GM19328 (cell line): ENCODE measurements around the gene GSTM3.
"Not testable (repeated sequence)": the region's sequence is repeated elsewhere in the genome, so short reads cannot be mapped to it uniquely, and the experiment has no call there.

Experiments
- ATAC-seq: cut with Tn5 transposase; IDR thresholded peaks from one replicate; pipeline ENCODE4 v1.9.1; 2021; ENCODE audit warnings: mild to moderate bottlenecking, moderate library complexity; ENCODE audit not compliant: unreplicated experiment

The GSTM3 gene

DNA sequence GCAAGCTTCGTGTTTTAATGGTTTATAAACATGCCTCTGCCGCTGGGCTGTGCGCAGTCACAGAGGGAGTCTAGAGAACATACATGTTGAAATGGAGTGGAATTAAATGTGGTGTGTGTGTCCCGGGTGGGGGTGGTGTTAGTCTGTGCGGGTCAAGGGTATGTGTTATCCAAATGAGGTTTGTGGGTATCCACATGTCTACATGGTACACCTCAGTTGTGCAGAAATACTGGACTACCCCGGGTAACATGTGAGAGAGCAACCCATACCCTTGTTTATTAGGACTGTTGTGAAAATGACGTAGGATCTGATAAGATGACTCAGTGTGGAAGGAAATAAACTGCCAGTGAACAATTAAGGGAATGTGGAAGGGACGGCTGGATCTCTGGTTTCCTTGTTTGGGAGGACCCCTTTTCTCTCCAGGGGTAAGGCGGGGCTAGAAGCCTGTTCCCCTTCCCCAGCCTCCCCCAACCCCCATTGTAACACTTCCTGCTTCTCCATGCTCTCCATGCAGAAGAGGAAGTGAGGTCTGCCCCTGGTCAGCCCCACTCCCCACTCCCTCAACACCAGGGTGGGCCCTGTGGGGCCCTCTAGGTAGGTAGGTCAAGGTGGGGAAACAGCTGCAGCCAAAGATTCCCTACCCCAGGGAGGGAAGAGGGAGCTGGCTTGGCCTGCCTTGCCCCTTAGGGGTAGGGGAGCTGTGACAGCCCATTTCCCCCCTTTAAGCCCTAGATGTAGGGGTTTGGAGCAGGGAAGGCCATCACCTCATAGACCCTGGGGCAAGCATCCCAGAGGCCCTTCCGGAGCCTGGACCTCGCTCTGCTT, 22.2 kb upstream of the GSTM3 start:
- no peak for ATAC-seq

DNA sequence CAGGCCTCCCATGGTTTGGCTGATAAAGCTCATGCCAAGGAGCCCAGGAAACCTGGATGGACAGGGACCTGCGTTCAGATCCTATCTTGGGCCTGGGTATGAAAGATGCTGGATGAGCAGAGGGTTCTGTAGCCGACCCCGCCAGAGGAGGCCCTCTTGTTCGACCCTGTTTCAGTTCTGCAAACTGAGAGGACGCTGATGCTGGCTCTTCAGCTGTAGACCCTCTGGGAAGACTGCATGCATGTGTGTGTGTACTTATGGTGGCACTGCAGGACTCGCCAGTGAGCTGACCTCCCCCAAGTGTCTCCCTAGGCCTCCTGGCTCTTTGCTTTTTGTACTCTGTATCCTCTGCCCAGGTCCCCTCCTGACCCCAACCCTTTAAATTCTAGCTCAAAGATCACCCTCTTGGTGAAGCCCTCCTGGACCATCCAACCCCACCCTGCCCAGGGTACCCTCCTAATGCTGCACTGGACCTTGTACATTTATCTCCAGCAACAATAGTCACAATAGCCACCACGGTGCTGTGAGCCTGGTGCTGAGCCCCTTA, 21.3 kb upstream of the GSTM3 start:
- no peak for ATAC-seq

DNA sequence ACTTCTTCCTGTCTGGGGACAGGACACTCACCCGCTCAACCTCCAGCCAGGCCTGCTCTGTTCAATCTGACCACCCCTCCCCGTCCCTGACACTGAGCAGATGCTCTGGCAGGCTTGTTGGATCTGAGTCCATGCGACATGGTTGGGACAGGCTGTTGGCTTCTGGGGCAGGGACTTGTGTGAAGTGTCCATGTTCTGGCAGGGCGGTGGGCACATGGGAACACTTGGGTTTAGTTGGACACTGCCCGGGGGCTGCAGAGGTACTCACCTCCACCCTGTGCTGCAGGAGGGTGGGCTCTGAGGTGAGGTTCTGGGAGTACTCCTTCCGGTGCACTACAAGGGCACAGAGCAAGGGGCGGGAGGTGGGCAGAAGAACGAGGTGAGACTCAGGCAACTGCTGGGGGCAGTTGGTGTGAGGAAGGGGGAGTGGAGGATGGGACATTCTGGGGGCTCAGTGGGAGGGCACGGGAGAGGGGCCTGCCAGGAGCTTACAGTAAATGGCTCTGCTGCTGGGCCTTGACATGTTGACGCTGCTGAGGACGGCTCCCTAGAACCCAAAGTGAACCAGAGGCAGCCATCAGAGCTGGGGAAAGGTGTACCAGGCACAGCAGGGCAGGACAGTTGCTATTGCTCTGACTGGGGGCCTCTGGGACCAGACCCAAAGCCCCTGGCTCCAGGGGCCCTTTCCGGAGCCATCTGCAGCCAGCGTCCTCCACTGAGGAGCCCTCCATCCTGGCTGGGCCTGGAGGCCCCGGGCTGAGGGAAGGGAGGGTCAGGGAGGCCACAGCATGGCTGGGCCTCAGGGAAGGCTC, 20.6 kb upstream of the GSTM3 start:
- ATAC-seq = no peak

DNA sequence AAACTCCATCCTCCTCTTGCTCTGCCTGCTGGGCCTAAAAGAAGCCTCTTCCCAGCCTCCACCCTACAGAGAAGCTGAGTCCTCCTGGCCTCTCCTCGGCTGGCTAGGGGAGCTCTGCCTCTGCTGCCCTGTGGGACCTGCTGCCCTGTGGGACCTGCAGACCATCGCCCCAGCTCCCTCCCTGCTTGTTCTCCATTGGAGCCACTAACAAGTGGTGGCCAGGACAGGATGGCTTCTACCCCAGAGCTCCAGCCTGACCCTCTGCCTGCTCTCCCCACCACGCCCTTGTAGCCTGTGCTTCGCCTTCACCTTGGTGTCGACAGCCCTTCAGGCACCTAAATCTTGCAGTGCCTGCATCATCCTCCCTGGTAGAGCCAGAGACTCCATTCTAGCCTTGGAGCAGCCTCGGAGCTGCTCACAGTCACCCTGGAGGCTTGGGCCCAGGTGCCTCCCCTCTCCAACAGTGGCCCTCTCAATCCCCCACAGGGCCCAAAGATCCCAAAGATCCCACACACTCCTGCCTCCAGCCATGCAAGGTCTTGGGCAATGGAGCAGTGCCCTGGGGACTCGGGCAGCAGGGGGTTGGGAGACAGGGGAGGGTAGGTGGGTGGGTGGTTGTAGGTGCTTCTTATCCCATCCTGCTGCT, 19.9 kb upstream of the GSTM3 start:
- no peak for ATAC-seq

DNA sequence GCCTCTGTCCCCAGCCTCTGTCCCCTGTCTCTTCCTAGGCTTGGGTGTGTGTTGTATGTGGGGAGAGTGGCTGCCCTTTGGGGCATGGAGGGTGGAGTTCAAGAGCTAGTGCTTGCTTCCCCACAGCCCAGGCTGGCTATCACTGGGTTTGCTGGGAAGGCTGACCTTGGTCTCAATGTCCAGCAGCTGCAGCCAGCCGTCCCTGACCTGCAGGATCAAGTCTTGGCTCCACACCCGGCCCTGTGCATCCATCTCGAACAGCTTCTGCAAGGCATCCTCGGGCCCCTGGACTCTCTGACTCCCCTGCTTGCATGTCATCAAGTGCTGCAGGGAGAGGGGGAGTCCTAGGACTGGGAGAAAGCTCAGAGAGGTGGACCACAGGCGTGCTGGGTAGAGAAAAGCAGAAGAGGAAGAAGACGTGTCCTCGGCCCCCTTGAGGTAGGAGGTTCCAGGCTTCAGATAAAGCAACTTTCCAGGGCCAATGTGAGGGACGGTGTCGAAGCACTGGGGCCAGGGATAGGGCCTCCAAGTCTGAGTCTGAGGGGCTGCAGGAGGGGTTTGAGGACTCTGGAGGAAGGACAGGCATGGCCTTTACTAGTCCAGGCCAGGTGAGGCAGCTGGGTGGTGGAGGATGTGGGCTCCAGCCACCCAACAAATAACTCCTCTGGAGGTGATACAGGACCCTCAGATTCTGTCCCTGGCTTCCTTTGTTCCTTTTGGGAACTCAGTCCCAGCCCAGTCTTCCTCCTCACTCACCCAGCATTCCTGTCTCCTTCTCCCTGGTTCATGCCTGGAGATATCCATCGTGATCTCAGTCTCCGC, 18.9 kb upstream of the GSTM3 start:
- ATAC-seq = no peak

DNA sequence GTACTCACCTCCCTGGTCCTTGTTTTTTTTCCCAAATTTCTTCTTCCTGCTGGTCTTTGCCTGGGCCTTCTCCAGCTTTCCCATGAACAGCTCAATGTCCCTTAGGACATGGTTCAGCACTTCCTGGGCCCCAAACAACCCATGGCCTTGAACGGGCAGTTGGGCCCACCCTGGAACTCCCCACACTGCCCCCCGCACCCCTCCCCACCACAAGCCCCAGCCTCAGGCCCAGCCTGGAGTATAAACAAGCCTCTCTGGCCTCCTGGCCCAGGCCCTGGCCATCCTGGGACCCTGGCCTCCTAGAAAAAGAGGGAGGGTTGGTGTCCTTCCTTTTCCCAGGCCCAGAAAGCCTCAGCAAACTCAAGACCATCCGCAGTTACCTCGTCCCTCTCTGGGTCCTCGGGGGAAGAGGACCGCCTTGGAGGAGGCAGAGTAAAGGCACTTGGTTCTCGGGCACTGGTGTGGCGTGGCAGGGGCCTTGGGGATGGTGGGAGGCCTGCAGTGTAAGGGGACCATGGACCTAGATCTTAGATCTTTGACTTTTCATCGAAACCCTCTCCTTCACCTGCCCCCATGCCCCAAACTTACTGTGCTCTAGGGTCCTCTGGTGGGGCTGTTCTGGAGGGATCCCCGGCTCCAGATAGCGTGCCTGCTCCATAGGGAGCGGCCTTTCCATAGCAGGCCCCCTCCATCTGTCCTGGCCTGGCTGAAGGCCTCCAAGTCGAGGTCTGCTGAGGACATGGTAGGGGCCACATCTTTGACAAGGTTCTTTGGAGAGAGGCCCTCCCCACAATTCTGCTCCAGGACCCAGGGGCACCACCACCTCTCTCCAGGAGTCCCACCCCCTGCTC, 17.3 kb upstream of the GSTM3 start:
- ATAC-seq = no peak

DNA sequence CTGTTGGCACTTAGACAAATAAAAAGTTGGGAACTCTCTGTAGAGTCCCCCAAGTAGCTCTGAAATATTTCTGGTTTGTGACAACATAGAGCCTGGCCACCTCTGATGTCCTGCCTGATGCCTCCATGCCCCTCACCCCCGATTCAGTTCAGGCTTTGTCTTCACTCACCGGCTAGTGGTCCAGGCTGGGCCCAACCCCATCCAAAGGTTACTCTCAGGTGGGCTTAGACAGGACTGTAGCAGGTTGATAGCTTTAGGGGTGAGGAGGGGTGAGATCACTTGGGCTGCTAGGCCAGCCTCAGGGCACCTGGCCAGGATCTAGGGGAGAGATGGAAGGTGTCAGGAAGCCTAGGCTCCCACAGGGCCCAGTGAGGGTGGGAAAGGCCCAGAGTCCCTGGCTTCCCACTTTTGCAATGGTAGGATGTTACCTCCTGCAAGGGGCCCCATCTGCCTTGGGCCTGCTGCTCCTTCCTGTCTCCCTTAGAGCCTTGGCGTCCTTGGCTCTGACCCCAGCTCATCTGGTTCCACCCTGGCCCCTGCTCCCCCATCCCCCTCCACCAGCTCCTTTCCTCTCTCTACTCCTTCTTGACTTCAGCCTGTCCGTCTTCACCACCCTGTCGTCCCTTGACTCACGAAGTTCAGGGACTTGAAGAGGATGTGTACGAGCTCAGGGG, 16.1 kb upstream of the GSTM3 start:
- ATAC-seq = no peak

DNA sequence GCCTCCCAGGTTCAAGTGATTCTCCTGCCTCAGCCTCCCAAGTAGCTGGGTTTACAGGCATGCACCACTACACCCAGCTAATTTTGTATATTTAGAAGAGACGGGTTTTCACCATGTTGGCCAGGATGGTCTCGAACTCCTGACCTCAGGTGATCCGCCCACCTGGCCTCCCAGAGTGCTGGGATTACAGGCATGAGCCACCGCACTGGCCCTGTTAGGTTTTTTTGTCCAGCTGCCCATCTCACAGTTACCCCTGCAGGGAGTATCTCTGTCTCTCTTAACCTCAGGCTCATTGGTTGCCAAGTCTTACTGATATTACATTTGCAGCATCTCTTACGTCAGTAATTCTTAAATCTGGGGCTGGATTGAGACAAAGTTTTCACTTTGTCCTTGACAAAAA, 15.5 kb upstream of the GSTM3 start:
- not testable (repeated sequence) for ATAC-seq

DNA sequence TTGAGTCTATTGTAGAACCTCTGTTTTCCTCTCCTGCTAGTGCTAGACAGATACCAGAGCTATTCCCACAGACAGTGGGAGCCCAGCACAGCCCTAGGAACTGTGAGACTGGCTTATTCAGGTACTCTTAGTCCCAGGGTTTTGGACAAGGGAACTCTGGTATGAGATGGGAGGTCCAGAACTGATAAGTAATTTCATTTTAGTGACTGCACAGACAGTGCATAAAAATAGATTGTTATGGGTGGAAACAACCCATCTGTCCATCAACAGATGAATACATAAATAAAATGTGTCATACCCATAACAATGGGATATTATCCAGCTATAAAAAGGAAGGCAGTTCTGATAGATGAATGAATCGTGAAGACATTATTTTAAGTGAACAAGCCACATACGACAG, 13.9 kb upstream of the GSTM3 start:
- no peak for ATAC-seq

DNA sequence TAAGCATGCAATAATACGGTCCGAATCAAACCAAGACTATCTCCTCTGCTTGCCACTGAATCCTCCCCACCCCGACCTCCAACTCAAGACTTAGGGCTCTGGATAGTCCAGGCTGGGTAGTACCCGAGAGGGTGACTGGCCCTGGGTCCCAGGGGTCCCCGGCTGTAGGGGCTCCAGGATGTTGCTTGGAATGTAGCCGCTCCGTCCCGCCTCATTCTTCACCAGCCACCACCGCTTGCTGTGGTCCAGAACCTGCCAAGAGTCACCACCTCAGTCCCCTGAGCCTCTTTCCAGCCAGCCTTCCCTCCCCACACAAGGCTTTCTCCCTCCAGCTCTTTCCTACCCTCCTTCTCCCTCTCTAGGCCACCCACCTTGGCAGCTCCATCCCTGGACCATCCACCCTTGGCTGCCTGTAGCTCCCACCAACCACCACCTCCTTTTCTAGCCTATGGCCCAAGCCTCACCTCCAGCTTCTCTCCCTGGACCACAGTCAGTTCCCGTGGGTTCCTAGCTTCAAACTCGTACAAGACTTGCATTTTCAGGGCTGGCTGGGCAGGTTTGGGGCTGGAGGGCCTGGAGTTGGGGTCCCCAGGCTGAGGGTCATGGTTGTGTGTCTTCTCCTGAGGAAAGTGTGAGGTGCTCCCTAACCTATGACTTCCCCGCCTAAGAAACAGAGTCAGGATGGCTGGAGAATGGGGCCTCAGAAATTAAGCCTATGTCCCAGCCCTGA, 10.9 kb upstream of the GSTM3 start:
- no peak for ATAC-seq

DNA sequence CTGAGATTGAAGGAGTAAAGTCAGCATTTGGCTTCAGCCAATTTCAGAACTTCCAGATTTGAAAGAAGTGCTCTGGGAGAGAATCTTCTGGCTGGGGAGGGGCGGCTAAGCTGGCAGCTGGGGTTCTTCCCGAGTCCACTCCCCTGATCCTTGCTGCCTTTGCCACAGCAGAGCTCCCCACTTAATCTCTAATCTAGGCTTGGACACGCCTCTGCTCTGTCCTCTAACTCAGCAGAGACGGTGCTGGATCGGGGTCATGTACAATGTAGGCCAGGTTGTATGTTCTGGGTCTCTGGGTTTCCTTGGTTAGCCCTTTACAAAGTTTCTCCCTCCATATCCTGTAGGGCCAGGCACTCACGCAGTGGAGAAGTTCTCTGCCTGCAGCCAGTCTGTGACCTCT, 10.1 kb upstream of the GSTM3 start:
- ATAC-seq = no peak

DNA sequence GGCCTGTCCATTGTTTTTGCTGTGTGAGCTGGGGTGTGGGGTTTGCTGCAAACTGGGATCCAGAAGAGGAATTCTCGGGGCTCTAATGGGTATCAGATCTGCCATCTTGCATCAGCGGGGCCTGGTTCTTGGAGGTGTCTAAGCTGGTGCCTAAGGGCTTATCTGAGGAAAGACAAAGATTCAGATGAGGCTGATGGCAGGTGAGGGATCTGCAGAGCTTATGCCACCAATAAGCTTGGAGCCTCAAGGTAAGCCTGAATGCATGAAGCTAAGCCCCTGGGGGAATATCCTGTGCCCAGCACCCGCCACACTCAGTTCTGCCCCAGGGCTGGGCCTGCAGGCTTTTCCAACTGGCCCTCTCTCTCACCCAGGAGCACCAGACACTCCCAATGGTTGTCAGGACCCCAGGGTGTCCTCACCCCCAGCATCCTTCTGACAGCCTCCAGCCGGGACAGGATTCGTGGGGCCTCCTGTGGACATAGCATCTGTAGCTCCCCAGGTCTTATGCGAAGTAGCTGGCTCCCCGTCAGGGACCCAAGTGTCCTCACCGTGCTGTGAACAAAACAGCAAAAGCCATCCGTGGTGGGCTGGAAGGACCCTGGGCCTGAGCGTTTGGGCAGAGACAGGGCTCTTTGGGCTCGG, 9.5 kb upstream of the GSTM3 start:
- ATAC-seq = no peak

DNA sequence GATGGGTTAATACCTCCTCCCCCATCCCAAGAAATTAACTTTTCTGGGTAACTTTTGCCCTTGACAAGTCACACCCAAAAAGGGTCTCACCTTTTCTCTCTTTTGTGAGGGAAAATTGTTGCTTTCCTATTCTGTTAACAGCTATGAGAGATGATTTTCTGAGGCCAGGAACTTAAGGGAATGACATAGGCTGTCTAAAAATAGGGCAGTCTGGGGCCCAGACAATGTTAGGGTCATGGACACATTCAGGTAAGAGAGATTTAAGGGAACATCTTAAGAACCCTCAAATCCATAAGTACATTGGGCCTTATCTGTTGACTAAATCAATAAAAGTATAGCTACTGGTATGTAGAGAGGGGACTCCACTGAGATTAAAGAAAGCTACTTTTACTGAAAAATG, 8.4 kb upstream of the GSTM3 start:
- no peak for ATAC-seq

DNA sequence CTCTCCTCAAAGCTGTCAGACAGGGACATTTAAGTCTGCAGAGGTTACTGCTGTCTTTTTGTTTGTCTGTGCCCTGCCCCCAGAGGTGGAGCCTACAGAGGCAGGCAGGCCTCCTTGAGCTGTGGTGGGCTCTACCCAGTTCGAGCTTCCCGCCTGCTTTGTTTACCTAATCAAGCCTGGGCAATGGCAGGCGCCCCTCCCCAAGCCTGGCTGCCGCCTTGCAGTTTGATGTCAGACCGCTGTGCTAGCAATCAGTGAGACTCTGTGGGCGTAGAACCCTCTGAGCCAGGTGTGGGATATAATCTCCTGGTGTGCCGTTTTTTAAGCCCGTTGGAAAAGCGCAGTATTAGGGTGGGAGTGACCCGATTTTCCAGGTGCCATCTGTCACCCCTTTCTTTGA, 7.5 kb upstream of the GSTM3 start:
- not testable (repeated sequence) for ATAC-seq

DNA sequence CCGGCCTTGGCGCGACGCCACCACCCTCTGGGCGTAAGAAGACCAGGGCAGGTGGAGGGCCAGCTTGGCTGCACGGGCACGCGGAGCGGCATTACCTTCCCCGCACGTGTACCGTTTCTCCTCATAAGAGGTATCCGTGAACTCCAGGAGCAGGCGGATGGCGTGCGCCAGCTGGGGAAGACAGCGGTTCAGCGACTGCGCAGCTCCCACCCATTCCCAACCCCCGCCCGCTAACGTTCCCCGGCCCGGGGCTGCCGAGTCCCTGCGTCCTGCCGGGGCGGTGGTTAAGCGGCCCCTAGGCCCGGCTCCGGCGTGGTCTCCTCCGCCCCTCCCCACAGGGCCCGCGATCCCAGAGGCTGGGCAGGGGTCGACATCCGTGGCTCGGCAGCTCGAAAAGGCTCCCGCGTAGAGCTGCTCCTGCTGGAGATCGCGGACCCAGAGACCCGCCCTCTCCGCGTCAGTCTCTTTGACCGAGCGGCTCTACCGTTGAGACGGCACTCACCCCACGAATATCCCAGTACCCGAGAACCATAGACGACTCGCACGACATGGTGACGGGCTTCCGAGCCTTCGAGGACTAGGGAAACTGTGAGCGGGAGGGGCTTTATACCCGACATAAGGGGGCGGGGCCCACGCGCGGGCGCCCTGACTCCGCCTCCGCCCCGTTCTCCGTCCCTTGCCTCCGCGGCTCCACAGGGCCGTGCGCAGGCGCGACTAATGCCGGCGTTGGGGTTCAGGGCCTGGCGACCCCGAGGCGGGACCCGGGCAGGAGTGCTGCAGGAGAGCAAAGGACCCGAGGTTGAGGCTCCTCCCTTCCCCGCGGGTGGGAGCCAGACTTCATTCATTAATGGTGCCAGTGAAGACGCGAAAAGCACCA, 862 bp downstream of the GSTM3 start:
- ATAC-seq = no peak

DNA sequence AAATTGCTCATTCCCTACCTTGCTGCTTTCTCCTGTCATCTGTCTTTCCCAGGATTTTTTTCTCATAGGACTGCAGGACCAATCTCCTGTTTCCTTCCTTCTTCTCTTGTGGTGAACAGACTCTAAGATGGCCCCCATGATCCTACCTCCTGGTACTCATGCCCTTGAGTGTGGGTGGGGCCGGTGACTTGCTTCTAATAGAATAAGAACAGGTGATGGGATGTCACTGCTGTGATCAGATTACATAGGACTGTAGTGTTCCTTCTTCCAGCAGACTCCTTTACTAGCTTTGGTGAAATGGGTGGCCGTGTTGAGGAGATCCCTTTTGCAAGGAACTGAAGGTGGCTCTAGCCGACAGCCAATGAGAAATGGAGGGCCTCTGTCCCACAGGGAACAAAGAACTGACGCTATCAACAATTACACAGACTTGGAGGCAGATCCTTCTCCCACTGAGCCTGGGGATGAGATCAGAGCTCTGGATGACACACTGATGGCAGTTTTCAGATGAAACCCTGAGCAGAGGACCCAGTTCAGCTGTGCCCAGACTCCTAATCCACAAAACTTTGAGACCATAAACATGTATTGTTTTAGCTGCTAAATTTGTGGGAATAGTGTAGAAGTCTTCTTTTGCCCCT, 7.5 kb downstream of the GSTM3 start:
- ATAC-seq = no peak
